Neural progenitor cell (in vitro differentiated cells): ENCODE results near the gene ISM1. TPM values are rescaled to one million over a fixed set of nuclear protein-coding genes. Genes with fewer than 3 reads are reported as not detected.

Source experiments
- DNase-seq: peaks from one replicate; pipeline ENCODE4 v3.0.0-alpha.2; 2016; ENCODE audit warnings: low spot score
- H2AFZ ChIP-seq: fragments of 200-600 bp; sonication (generic); replicated peaks from 2 replicates; pipeline ENCODE4 v1.6.1; 2016; ENCODE audit warnings: antibody characterized with exemption
- H3F3A ChIP-seq: fragments of 200-600 bp; sonication (generic); 2 replicates; pipeline ENCODE4 v1.6.1; 2016; ENCODE audit warnings: antibody characterized with exemption, low read depth
- H3K27ac ChIP-seq: fragments of 200-600 bp; sonication (generic); 2 replicates; pipeline ENCODE4 v1.5.1; 2016; ENCODE audit warnings: mild to moderate bottlenecking
- H3K27me3 ChIP-seq: fragments of 200-600 bp; sonication (generic); 2 replicates; pipeline ENCODE4 v1.6.1; 2016; ENCODE audit warnings: mild to moderate bottlenecking, moderate library complexity
- H3K36me3 ChIP-seq: fragments of 200-600 bp; sonication (generic); 2 replicates; pipeline ENCODE4 v1.5.1; 2016
- H3K4me1 ChIP-seq: fragments of 200-600 bp; sonication (generic); 2 replicates; pipeline ENCODE4 v1.6.1; 2016; ENCODE audit warnings: mixed run types
- H3K4me2 ChIP-seq: fragments of 200-600 bp; sonication (generic); 2 replicates; pipeline ENCODE4 v1.6.1; 2016
- H3K4me3 ChIP-seq: fragments of 200-600 bp; sonication (generic); 2 replicates; pipeline ENCODE4 v1.5.1; 2016
- H3K79me2 ChIP-seq: fragments of 200-600 bp; sonication (generic); 2 replicates; pipeline ENCODE4 v1.6.1; 2016; ENCODE audit warnings: low read depth
- H3K9ac ChIP-seq: fragments of 200-600 bp; sonication (generic); 2 replicates; pipeline ENCODE4 v1.6.1; 2016
- H3K9me3 ChIP-seq: fragments of 200-600 bp; sonication (generic); 2 replicates; pipeline ENCODE4 v1.5.1; 2016; ENCODE audit warnings: low read depth
- H4K20me1 ChIP-seq: fragments of 200-600 bp; sonication (generic); 2 replicates; pipeline ENCODE4 v1.6.1; 2016; ENCODE audit warnings: low read depth
- H3K27ac Mint-ChIP-seq: 3 replicates; pipeline ENCODE4 v1.8.0; 2021; ENCODE audit warnings: mixed read lengths
- H3K27me3 Mint-ChIP-seq: 2 replicates; pipeline ENCODE4 v1.8.0; 2022; ENCODE audit warnings: low read depth, mild to moderate bottlenecking, inconsistent platforms, moderate library complexity, mixed read lengths; ENCODE audit not compliant: insufficient read depth
- H3K36me3 Mint-ChIP-seq: 3 replicates; pipeline ENCODE4 v1.8.0; 2021; ENCODE audit warnings: mixed read lengths
- H3K4me1 Mint-ChIP-seq: 3 replicates; pipeline ENCODE4 v1.8.0; 2021; ENCODE audit warnings: mixed read lengths
- H3K4me3 Mint-ChIP-seq: 3 replicates; pipeline ENCODE4 v1.8.0; 2021; ENCODE audit warnings: mild to moderate bottlenecking, moderate library complexity, mixed read lengths
- H3K9me3 Mint-ChIP-seq: 3 replicates; pipeline ENCODE4 v1.8.0; 2020; ENCODE audit warnings: mixed read lengths
- EZH2 ChIP-seq: fragments of 200-600 bp; sonication (generic); IDR thresholded peaks from 2 replicates; pipeline ENCODE4 v1.6.1; 2017; ENCODE audit warnings: antibody characterized with exemption, mild to moderate bottlenecking, moderate library complexity
- EZH2phosphoT487 ChIP-seq: fragments of 200-600 bp; sonication (generic); IDR thresholded peaks from 2 replicates; pipeline ENCODE4 v1.6.1; 2017; ENCODE audit warnings: antibody characterized with exemption
- total RNA-seq: library from RNA; depleted of rRNA; stranded (reverse); fragments of >200 nt; gene quantifications from 2 replicates; pipeline ENCODE4 v1.2.3, GENCODE V29; 2015; ENCODE audit warnings: low replicate concordance
- TF ChIP-seq, protein P1 (sequence below): fragments of 200-600 bp; sonication (generic); IDR thresholded peaks from 2 replicates; pipeline ENCODE4 v1.5.1; 2017; ENCODE audit warnings: antibody characterized with exemption, mild to moderate bottlenecking

ISM1 gene
- total RNA-seq, 1 donor from 2014 or later, result not detected

DNA sequence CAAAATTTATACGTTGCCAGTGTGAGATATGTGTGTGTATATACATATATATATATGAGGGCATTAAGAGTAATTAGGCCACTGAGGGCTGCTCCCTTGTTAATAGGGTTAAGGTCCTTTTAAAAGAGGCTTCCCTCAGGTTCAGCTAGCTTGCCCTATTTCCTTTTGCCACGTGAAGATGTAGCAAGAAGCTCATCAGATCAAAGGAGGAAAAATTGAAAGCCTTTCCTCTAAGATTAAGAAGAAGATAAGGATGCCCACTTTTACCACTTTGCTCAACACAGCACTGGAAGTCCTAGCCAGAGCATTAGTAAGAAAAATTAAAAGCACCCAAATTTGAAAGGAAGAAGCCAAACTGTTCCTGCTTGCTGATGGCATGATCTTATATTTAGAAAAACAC, 33.2 kb upstream of the ISM1 start:
- no peak overlapping the region for H3K4me3 Mint-ChIP-seq
- Histone ChIP-seq H3K4me2 (no peak overlapping the region), H3K4me3 (no peak overlapping the region), H3K79me2 (no peaks in the 10 kb centered on the region), H3K4me1 (no peaks in the 10 kb centered on the region), H3K27ac (no peak overlapping the region), H3K27me3 (no peaks in the 10 kb centered on the region), H2AFZ (no peak overlapping the region), H3K9me3 (no peaks in the 10 kb centered on the region), H4K20me1 (no peaks in the 10 kb centered on the region), H3F3A (no peaks in the 10 kb centered on the region), H3K36me3 (no peaks in the 10 kb centered on the region), H3K9ac (no peak overlapping the region)
- peaks cover 2% of the 10 kb centered on the region for H3K36me3 Mint-ChIP-seq
- TF ChIP-seq EZH2 (no peak), EZH2phosphoT487 (no peak)
- TF ChIP-seq, protein P1, sequence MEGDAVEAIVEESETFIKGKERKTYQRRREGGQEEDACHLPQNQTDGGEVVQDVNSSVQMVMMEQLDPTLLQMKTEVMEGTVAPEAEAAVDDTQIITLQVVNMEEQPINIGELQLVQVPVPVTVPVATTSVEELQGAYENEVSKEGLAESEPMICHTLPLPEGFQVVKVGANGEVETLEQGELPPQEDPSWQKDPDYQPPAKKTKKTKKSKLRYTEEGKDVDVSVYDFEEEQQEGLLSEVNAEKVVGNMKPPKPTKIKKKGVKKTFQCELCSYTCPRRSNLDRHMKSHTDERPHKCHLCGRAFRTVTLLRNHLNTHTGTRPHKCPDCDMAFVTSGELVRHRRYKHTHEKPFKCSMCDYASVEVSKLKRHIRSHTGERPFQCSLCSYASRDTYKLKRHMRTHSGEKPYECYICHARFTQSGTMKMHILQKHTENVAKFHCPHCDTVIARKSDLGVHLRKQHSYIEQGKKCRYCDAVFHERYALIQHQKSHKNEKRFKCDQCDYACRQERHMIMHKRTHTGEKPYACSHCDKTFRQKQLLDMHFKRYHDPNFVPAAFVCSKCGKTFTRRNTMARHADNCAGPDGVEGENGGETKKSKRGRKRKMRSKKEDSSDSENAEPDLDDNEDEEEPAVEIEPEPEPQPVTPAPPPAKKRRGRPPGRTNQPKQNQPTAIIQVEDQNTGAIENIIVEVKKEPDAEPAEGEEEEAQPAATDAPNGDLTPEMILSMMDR, result no peak
- peaks cover 4% of the 10 kb centered on the region for H3K27me3 Mint-ChIP-seq
- peaks cover 9% of the 10 kb centered on the region for H3K9me3 Mint-ChIP-seq
- no peaks in the 10 kb centered on the region for H3K4me1 Mint-ChIP-seq
- no peak overlapping the region for H3K27ac Mint-ChIP-seq
- DNase-seq, result no peak

DNA sequence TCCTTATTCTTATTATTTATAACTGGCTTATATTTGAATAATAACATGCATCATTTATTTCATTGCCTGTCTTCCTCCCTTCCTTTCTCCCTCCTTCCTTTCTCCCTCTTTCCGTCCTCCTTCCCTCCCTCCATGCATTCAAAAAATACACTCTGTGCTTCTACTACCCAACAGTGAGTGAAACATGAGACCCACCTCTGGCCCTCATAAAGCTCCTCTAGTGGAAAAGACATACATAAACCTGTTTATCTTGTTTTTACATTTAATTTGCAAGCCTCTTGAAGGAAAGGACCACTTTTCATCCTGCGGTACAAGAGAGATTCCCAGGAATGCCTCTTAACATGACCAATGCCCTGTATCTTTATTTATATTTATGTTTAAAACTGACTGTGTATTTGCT, 21.8 kb upstream of the ISM1 start:
- Histone ChIP-seq H2AFZ (no peak overlapping the region), H3K9ac (no peak overlapping the region), H3K4me3 (no peak overlapping the region), H3K27ac (no peak overlapping the region), H3F3A (peaks cover 30% of the 10 kb centered on the region), H3K9me3 (no peaks in the 10 kb centered on the region), H3K36me3 (no peaks in the 10 kb centered on the region), H3K4me2 (no peak overlapping the region), H3K79me2 (no peaks in the 10 kb centered on the region), H3K4me1 (peaks cover 14% of the 10 kb centered on the region), H4K20me1 (peaks cover 43% of the 10 kb centered on the region), H3K27me3 (peaks cover 90% of the 10 kb centered on the region)
- Mint-ChIP-seq H3K4me3 (no peak overlapping the region), H3K27ac (no peak overlapping the region), H3K9me3 (no peaks in the 10 kb centered on the region), H3K27me3 (peaks cover 5% of the 10 kb centered on the region), H3K36me3 (no peaks in the 10 kb centered on the region), H3K4me1 (peaks cover 5% of the 10 kb centered on the region)
- no peak for DNase-seq
- TF ChIP-seq EZH2phosphoT487, result no peak
- TF ChIP-seq, protein P1, result no peak
- TF ChIP-seq EZH2, result no peak

DNA sequence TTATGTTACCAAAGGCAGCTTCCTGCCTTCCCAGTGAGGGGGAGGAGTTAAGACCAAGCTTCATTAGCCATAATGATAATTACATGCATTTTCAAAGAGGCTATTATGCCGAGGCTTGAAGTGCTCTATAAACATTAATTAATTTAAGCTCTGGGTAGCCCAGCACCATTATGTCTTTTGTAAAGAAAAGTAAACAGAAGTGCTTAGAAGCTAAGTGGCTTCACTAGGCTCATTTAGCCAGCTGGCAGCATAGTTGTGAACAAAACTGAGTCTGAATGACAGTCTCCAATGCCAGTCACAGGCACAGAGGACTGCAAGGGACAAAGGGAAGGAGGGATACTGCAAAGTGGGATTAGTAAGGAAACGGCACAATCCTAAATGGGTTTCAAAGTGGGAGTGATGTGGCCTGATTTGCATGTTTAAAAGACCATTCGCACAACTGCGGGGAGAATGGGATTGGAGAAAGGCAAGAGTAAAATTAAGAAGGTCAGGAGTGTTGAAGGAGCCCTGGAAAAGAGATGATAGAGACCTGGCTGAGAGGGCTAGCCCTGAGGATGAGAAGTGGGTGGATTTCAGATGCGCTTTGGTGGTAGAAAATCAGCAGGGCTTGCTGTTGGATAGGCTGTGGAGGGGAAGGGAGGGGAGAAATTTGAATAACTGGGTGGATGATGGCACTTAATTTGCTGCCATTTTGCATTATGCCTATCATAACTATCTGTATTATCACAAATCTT, 20.1 kb upstream of the ISM1 start:
- Mint-ChIP-seq H3K27me3 (peaks cover 3% of the 10 kb centered on the region), H3K4me3 (no peak overlapping the region), H3K27ac (no peak overlapping the region), H3K9me3 (no peaks in the 10 kb centered on the region), H3K4me1 (peaks cover 5% of the 10 kb centered on the region), H3K36me3 (no peaks in the 10 kb centered on the region)
- DNase-seq, result peak; percentile 92
- TF ChIP-seq EZH2phosphoT487, result peak; percentile 100
- TF ChIP-seq, protein P1, result no peak
- H3K27me3 ChIP-seq, result peaks cover 94% of the 10 kb centered on the region
- no peak overlapping the region for H3K9ac ChIP-seq
- H3K4me2 ChIP-seq, result peak overlapping the region; percentile 36
- H3K36me3 ChIP-seq, result no peaks in the 10 kb centered on the region
- H3F3A ChIP-seq, result peaks cover 30% of the 10 kb centered on the region
- no peak overlapping the region for H3K27ac ChIP-seq
- no peaks in the 10 kb centered on the region for H3K79me2 ChIP-seq
- no peak overlapping the region for H3K4me3 ChIP-seq
- H3K4me1 ChIP-seq, result peaks cover 14% of the 10 kb centered on the region
- H2AFZ ChIP-seq, result no peak overlapping the region
- H4K20me1 ChIP-seq, result peaks cover 43% of the 10 kb centered on the region
- H3K9me3 ChIP-seq, result no peaks in the 10 kb centered on the region
